Right lobe of liver (tissue), 4 donors: ENCODE results near the gene KCTD10.

Source experiments
- POLR2A ChIP-seq: fragments of 450-650 bp; IDR thresholded peaks from one replicate; pipeline ENCODE4 v1.6.1; 2017; ENCODE audit warnings: antibody characterized with exemption, mild to moderate bottlenecking
- TF ChIP-seq, protein P1 (sequence below), 4 donors: fragments of 200-600 bp in 3 of 4; fragments of 450-650 bp in 1 of 4; IDR thresholded peaks; one replicate each; pipeline versions ENCODE4 v1.5.1 to v1.8.0; 2016 to 2022; ENCODE audit warnings: antibody characterized with exemption in 4 of 4, mild to moderate bottlenecking in 2 of 4
- donor health status: DM: no; HTN: no; CAD: no.
- donor health status: DM: no; HTN: no; CAD: no.
- donor health status: DM: no; HTN: yes; CAD: no.

DNA sequence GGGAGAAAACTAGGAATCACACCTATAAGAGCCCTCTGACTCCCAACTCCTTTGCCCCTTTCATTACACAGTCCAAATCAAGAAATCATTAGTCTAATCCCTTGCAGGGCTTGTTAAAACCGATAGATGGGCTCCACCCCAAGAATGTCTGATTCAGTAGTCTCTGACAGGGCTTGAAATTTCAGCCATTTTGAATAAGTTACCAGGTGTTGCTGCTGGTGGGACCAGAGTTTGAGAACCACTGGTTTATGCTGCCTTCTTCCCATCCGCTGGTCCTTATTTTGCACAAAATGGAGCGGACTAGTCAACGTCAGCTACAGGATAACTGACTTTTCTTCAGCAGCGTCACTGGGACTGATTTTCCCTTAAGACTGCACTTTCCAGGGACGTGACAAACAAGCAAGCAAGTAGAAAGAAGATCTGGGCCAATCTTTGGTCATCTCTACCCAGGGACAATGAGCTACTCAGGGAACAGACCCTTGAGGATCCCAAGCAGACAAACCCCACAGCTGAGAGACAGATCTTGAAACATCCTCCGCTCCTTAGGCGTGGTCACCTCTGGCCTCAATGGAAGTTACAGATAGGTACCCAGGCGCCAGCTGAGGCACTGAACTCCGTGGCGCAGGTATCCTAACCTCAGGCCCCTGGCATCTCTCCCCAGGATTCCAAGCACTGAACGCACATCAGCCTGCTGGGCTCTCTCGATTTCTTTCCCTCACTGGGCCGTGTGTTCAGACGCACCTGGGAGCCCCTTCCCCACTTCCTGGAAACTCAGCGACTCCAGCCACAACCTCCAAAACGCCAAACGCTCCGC, 900 bp downstream of the KCTD10 start:
- TF ChIP-seq, protein P1, sequence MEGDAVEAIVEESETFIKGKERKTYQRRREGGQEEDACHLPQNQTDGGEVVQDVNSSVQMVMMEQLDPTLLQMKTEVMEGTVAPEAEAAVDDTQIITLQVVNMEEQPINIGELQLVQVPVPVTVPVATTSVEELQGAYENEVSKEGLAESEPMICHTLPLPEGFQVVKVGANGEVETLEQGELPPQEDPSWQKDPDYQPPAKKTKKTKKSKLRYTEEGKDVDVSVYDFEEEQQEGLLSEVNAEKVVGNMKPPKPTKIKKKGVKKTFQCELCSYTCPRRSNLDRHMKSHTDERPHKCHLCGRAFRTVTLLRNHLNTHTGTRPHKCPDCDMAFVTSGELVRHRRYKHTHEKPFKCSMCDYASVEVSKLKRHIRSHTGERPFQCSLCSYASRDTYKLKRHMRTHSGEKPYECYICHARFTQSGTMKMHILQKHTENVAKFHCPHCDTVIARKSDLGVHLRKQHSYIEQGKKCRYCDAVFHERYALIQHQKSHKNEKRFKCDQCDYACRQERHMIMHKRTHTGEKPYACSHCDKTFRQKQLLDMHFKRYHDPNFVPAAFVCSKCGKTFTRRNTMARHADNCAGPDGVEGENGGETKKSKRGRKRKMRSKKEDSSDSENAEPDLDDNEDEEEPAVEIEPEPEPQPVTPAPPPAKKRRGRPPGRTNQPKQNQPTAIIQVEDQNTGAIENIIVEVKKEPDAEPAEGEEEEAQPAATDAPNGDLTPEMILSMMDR (IDR thresholded peaks at IDR 0.05): no peak
- TF ChIP-seq POLR2A: no peak
